Pancreas (tissue), 10 donors: ENCODE measurements around the gene AK9. TPM values are rescaled to one million over a fixed set of nuclear protein-coding genes. Genes with fewer than 3 reads are reported as not detected.

Source experiments
- ATAC-seq, 4 donors: fragments of 200-7000 bp; cut with Tn5 transposase; one replicate each; pipeline versions ENCODE4 v1.8.0 to v1.9.1; 2020; ENCODE audit warnings: mild to moderate bottlenecking in 4 of 4, moderate library complexity in 4 of 4
- DNase-seq, 6 donors: peaks; one replicate each; pipeline ENCODE4 v3.0.0-alpha.2; 2020
- FAIRE-seq: peaks from 2 replicates; lab custom pipeline; 2012; peaks lifted over from hg19 to GRCh38; lab: Jason Lieb, UNC
- H3K27ac ChIP-seq, 4 donors: fragments of 200-600 bp; sonication (generic); 1 replicate in 3 of 4; 2 replicates in 1 of 4; pipeline versions ENCODE4 v1.5.0 to v1.8.0; 2020
- H3K27me3 ChIP-seq, 4 donors: fragments of 200-600 bp; one replicate each; pipeline ENCODE4 v1.8.0; 2021
- H3K36me3 ChIP-seq, 3 donors: fragments of 200-600 bp; sonication (generic) in 1 of 3; one replicate each; pipeline versions ENCODE4 v1.5.0 to v1.8.0; 2020 to 2021
- H3K4me1 ChIP-seq, 3 donors: fragments of 200-600 bp; one replicate each; pipeline ENCODE4 v1.8.0; 2021
- H3K4me3 ChIP-seq, 4 donors: fragments of 200-600 bp; sonication (generic) in 2 of 4; one replicate each; pipeline versions ENCODE4 v1.5.0 to v1.8.0; 2020 to 2021
- H3K9me3 ChIP-seq, 4 donors: fragments of 200-600 bp; one replicate each; pipeline ENCODE4 v1.8.0; 2021
- WGBS, 2 donors: extraction: QIAGEN DNeasy Blood & Tissue Kit; methylation state at CpG; one replicate each; pipeline ENCODE4 v1.1.7; 2013; 5-methylcytosine and 5-hydroxymethylcytosine counted together
- intact Hi-C, 3 donors: fragments of 100-400 bp; cut with DNase I; formaldehyde crosslinking; loops; one replicate each; pipeline versions ENCODE4 v1.11.1 to v1.14.2; 2022
- polyA plus RNA-seq, 2 donors: library from polyadenylated mRNA; stranded (reverse); fragments of 200-250 nt; gene quantifications; one replicate each; pipeline ENCODE4 v1.2.3, GENCODE V29; 2013
- total RNA-seq, 6 donors: library from RNA; stranded (reverse); fragmentation: NEBNext Ultra II Directional in 4 of 6; extraction: Animal tissue kit (Norgen Biotek cat#: 25700) in 4 of 6; gene quantifications; one replicate each; pipeline versions ENCODE4 v1.2.1 to v1.2.4, GENCODE V29; 2021 to 2023
- TF ChIP-seq, protein P1 (sequence below), 4 donors: fragments of 200-600 bp; sonication (generic) in 3 of 4; IDR thresholded peaks; one replicate each; pipeline versions ENCODE4 v1.5.0 to v1.8.0; 2021; ENCODE audit warnings: antibody characterized with exemption in 4 of 4
- donor health status: healthy with polysubstance abuse.
- donor health status: DM: no; HTN: no; CAD: no; lungs with moderate emphysema.
- donor health status: DM: no; HTN: no; CAD: no.
- donor health status: control.
- donor health status: control.
- donor health status: Bipolar disorder and iron deficiency.
- donor health status: DM: yes; HTN: yes; CAD: no.
- donor health status: DM: no; HTN: no; CAD: no.
- donor health status: DM: no; HTN: no; CAD: no.
- donor health status: DM: yes; HTN: yes; CAD: no.

The AK9 gene
- total and polyA plus RNA-seq, 8 donors, result 2.0 to 6.0 (median 3.6) TPM

DNA sequence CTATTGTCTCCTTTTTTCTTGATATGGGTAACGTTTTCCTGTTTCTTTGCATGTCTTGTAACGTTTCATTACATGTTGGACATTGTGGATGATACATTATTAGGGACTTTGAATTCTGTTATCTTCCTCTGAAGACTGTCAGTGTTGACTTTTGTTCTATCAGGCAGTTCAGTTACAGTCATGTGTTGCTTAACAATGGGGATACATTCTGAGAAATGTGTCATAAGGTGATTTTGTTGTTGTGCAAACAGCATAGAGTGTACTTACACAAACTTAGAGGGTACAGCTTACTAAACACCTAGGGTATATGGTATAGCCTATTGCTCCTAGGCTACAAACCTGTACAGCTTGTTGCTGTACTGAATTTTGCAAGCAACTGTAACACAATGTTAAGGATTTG lies 64.7 kb downstream of the AK9 start:
- Histone ChIP-seq H3K27me3 (no peaks in the 10 kb centered on the region), H3K36me3 (no peaks in the 10 kb centered on the region), H3K9me3 (no peaks in the 10 kb centered on the region), H3K27ac (no peak overlapping the region), H3K4me3 (no peak overlapping the region), H3K4me1 (no peaks in the 10 kb centered on the region)
- TF ChIP-seq, protein P1, sequence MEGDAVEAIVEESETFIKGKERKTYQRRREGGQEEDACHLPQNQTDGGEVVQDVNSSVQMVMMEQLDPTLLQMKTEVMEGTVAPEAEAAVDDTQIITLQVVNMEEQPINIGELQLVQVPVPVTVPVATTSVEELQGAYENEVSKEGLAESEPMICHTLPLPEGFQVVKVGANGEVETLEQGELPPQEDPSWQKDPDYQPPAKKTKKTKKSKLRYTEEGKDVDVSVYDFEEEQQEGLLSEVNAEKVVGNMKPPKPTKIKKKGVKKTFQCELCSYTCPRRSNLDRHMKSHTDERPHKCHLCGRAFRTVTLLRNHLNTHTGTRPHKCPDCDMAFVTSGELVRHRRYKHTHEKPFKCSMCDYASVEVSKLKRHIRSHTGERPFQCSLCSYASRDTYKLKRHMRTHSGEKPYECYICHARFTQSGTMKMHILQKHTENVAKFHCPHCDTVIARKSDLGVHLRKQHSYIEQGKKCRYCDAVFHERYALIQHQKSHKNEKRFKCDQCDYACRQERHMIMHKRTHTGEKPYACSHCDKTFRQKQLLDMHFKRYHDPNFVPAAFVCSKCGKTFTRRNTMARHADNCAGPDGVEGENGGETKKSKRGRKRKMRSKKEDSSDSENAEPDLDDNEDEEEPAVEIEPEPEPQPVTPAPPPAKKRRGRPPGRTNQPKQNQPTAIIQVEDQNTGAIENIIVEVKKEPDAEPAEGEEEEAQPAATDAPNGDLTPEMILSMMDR (IDR thresholded peaks at IDR 0.05), result no peak
- no peak for DNase-seq
- ATAC-seq, result no peak
- 82 to 85% methylated on average over 2 of the region's 2 CpGs for WGBS, 2 donors
- no peak for FAIRE-seq
- intact Hi-C loops, result no loop called here

DNA sequence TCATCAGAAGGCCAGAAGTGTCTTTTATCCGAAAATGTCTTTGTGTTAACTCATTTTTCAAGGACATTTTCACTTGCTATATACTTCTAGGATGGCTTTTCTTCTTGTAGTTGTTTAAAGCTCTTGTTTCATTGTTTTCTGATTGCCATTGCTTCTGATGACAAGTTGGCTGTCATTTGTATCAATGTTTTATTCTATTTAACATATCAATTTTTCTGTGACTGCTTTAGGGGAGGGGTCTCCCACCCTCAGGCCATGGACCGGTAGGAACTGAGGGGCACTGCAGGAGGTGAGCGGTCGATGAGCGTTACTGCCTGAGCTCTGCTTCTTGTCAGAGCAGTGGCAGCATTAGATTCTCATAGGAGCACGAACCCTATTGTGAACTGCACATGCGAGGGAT lies 65.8 kb downstream of the AK9 start:
- intact Hi-C loops, result no loop called here
- TF ChIP-seq, protein P1 (IDR thresholded peaks at IDR 0.05), result no peak
- Histone ChIP-seq H3K27me3 (no peaks in the 10 kb centered on the region), H3K4me3 (no peak overlapping the region), H3K4me1 (no peaks in the 10 kb centered on the region), H3K36me3 (no peaks in the 10 kb centered on the region), H3K9me3 (no peaks in the 10 kb centered on the region), H3K27ac (no peak overlapping the region)
- 88 to 94% methylated on average over 7 of the region's 7 CpGs for WGBS, 2 donors
- ATAC-seq (no peak), DNase-seq (no peak), FAIRE-seq (no peak)

DNA sequence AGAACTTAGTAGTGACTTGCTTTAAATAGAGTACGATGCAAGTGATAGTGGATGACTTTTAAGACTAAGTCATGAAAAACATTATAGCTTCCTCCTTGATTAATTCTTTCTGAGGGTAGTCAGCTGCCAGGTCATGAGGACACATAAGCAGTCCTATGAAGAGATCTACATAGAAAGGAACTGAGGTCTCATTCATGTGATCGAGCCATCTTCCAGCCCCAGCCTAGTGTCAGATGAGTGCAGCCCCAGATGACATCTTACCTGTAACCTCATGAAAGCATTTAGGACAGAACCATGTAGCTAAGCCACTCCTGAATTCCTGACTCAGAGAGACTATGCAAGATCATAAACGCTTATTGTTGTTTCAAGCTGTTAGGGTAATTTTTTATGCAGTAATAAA lies 67.7 kb downstream of the AK9 start:
- no peak for FAIRE-seq
- Histone ChIP-seq H3K4me3 (no peak overlapping the region), H3K36me3 (no peaks in the 10 kb centered on the region), H3K27me3 (no peaks in the 10 kb centered on the region), H3K27ac (no peak overlapping the region), H3K4me1 (no peaks in the 10 kb centered on the region), H3K9me3 (no peaks in the 10 kb centered on the region)
- no peak for ATAC-seq
- 64 to 76% methylated on average over 3 of the region's 3 CpGs for WGBS, 2 donors
- intact Hi-C loops, result no loop called here
- TF ChIP-seq, protein P1 (IDR thresholded peaks at IDR 0.05), result no peak
- DNase-seq, result no peak

DNA sequence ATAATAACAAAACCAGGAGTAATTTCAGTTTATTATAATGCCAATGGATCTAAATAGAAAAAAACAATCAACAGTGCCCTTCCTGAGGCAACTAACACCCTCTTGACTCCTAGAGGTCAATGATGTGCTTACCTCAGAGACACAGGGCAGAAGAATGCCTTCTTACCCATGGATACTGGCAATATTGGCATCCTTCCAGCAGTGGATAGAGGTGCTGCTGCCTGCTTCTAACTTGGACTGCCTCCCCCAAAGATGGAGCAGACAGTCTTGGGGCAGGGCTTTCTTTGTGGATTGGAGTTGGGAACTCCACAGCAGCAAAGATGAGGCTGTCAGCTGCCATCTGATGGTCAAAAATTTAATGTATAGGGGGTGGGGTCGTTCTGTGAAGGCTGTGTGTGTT lies 78.7 kb downstream of the AK9 start:
- Histone ChIP-seq H3K4me3 (no peak overlapping the region), H3K9me3 (no peaks in the 10 kb centered on the region), H3K4me1 (no peaks in the 10 kb centered on the region), H3K27ac (no peak overlapping the region), H3K36me3 (no peaks in the 10 kb centered on the region), H3K27me3 (no peaks in the 10 kb centered on the region)
- WGBS, 2 donors, result 50 to 52% methylated on average over 1 of the region's 1 CpG
- no peak for FAIRE-seq
- DNase-seq, result no peak
- ATAC-seq, result no peak
- intact Hi-C loops, result no loop called here
- TF ChIP-seq, protein P1 (IDR thresholded peaks at IDR 0.05), result no peak

DNA sequence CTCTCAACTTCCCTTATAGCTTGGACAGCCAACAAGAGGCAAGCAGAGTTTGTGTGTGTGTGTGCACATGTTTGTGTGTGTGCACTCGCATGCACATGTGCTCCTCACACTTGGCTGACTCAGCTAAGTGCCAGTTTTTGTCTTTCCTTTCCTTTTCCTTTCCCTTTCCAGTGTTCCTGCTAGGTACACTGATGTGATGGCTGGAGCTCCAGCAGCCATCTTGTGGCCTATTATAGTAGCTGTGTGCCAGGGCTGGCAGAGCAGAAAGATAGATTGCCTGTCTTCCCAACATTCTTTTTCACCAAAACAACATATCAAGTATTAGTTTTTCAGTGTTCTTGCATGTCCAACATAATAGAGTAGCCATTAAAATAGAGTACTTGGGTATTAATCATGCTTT lies 79.5 kb downstream of the AK9 start:
- H3K4me1 ChIP-seq, result no peaks in the 10 kb centered on the region
- H3K27ac ChIP-seq, result no peak overlapping the region
- no peaks in the 10 kb centered on the region for H3K27me3 ChIP-seq
- WGBS, 2 donors, result 93 to 97% methylated on average over 1 of the region's 1 CpG
- H3K4me3 ChIP-seq, result no peak overlapping the region
- ATAC-seq (no peak), FAIRE-seq (no peak), DNase-seq (no peak)
- H3K9me3 ChIP-seq, result no peaks in the 10 kb centered on the region
- intact Hi-C loops, result no loop called here
- no peaks in the 10 kb centered on the region for H3K36me3 ChIP-seq
- TF ChIP-seq, protein P1 (IDR thresholded peaks at IDR 0.05), result no peak
